ENCODE measurements around the gene FNIP1.
A peak's percentile ranks its signal among the peaks of the same experiment; 100 is the strongest.

Gene FNIP1

DNA sequence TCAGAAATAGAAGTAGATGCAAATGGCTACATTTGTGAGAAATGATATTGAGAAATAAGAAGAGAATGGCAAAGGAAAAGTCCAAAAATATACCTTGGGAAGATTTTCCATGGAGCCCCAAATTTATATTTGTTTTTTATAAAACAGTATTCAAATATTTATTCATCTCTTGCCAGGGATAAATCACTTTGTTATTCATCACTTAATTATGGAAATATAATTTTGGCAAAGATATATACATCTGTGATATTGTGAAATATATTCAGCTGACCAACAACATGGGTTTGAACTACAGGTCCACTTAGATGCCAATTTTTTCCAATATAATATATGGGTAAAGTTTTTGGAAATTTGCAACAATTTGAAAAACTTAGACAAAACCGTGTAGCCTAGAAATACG lies 142.0 kb downstream of the FNIP1 start:
- intact Hi-C loops (cut with DNase I) = no loop called here

DNA sequence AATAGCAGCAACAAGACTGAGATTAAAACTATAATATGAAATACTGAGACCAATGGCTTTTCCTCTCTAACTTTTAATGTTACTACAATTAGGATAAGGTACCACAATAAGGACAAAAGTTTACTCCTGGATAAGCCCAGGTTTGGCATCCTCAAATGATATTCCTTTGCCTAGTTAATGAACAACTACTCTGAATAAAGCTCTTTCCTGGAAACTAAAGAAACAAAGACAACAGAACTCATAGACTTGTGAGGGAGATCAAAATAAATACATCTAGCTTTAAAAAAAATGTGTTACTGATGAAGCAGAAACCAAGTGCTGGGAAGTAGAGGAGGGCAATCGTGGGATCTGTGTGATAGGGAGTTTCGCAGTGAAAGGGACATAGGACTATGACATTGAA lies 142.5 kb downstream of the FNIP1 start:
- no peak for DNase-seq
- intact Hi-C loops (cut with DNase I) = no loop called here

More for the DNA sequence above, 142.0 kb downstream of the FNIP1 start:
- no peak for DNase-seq

DNA sequence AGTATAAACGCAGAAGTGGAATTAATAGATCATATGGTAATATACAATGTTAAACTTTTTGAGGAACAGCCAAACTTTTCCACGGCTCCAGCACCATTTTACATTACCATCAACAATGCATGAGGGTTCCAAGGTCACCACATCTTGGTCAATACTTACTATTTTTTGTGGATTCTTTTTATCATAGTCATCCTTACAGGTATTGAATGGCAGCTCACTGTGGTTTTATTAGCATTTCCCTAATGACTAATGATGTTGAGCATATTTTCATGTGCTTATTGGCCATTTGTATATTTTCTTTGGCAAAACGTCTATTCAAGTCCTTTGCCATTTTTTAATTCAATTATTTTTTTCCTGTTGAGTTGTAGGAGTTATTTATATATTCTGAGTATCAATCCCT lies 147.7 kb downstream of the FNIP1 start:
- DNase-seq = no peak
- intact Hi-C loops (cut with DNase I) = no loop called here

DNA sequence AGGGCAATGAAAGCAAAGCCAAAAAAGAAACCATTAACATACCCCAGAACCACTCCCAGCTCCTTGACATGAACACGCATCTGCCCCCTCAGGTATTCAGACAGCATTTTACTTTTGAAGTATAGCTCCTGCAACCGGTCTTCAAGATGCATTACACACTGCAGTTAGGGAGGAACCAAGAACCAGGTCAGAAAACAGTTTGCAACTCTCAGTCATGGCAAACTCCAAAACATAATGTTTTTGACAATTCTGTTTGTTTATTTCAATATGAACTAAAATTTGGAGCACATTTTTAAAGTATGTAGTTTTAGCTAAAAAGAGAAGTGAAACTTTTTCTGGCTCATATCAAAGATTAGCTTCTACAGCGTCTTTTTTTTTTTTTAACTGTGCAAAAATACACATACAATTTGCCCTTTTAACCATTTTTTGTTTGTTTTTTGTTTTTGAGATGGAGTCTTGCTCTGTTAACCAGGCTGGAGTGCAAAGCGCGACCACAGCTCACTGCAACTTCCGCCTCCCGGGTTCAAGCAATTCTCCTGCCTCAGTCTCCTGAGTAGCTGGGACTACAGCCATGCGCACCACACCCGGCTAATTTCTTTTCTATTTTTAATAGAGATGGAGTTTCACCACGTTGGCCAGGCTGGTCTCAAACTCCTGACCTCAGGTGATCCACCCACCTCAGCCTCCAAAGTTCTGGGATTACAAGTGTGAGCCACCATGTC lies 149.6 kb downstream of the FNIP1 start:
- peak in 2 of 42 donors; percentile 13 to 49 for DNase-seq
- intact Hi-C loops (cut with DNase I) = no loop called here

DNA sequence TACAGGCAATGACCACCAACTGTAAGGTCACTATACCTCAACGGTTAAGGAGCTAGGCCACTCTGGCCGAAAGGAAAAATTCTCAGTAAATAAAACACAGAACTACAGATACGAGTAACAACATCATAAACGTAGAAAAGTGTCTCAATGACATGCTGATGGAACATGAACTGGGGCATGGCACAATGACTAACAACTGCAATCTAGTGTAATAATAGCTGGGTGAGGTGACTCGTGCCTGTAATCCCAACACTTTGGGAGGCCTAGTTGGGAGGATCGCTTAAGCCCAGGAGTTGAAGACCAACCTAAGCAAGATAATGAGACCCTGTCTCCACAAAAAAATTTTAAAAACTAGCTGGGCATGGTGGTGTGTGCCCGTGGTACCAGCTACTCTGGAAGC lies 152.0 kb downstream of the FNIP1 start:
- intact Hi-C loops (cut with DNase I) = no loop called here
- DNase-seq = no peak

DNA sequence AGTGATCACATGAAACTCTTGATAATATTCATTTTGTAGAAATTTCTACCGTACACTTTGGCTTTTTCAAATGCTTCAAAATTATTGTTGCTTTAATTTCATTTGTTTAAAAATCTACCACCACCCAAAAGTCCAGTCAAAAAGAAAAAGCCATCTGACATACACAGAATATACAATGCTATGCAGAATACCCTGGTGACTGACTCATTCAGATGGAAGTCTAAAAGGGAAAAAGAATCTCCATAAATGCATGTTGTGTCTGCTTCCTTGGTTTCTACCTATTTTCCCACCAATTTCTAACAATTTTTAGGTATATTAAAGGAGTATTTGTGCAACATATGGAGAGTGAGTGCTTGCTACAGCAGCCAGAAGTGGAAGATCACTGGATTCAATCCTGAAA lies 152.4 kb downstream of the FNIP1 start:
- intact Hi-C loops (cut with DNase I) = no loop called here
- no peak for DNase-seq

DNA sequence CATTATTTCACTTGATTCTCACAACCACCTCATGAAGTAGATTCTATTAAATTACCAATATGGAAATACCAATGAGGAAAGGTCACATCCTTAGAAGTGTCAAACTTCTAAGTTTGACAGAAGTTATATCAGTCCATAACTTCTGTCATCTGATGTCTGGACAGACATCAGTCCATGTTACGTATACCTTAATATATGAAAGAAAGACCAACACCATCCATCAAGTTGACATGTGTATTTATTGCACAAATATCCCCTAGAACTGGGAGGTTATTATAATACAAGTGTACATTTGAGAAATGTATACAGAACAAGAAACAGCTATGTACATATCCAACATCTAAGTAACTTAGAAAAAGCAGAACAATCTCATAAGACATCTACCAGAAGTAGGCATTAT lies 155.3 kb downstream of the FNIP1 start:
- intact Hi-C loops (cut with DNase I) = no loop called here
- no peak for DNase-seq

DNA sequence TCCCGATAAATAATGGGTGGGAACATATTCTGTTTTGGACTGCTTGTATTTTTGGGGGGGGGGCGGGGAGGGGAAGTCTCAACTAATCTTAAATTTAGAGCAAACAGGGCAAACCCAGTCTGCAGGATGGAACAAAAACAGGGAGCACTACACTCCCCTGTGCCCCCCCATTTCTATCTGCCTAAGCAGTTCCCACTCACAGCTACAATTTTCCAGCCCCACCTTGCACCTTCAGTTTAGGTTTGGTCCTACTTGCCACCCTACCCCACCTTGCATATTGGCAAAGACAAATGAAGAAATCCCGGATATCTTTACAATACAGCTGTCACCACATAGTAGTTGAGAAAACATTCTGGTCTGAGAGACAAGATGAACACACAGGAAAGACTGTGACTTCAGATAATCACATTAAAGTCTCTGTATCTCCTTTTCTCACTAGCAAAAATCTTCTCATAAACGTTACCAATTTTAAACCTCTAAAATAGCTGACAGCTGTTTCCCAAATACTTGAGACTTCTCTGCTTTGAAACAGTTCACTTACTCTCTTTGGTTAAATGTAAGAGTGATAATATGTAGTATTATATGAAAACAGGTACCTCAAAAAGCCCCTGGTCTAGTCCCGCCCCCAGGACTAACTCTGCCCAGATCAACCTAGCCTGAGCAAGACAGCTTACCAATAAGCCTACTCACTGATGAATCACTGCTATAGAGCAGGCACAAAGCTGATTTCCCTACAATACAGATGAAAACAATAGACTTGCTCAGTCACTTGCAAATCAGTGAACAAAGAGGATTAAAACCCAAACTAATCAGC lies 156.6 kb downstream of the FNIP1 start:
- peak in 2 of 42 donors; percentile 39 to 48 for DNase-seq
- intact Hi-C loops (cut with DNase I) = no loop called here

DNA sequence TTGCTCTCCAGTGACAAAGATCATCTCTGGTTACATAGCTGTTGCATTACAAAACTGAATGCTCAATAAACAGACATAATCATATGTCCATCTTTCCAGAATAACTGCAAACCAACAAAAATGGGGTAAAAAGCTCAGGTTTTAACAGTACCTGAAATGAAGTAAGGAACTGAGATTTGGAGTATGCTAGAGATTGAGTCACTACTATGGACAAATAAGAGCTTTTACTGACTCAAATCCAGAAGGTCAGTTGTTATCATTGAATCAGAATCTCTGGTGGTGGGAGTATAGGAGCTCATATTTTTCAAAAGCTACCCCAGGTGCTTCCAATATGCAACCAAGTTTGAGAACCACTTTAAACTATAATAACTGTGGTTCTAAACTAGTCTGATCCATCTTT lies 157.7 kb downstream of the FNIP1 start:
- intact Hi-C loops (cut with DNase I) = loop anchor here (10.0 kb wide), 1 partner anchor 366 kb away; no protein-coding TSS in a partner anchor
- DNase-seq = no peak

DNA sequence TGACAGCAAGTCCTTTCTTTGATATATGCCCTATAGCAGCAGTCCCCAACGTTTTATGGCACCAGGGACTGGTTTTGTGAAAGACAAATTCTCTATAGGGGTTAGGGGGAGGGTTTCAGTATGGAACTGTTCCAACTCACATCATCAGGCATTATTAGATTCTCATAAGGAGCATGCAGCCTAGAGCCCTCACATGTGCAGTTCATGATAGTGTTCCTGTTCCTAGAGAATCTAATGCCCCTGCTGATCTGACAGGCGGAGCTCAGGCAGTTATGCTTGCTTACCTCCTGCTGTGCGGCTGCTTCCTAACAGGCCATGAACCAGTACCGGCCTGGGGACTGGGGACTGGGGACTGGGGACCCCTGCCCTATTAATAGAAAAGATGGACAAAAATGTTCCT lies 159.1 kb downstream of the FNIP1 start:
- intact Hi-C loops (cut with DNase I) = loop anchor here (10.0 kb wide), 1 partner anchor 367 kb away; no protein-coding TSS in a partner anchor

DNA sequence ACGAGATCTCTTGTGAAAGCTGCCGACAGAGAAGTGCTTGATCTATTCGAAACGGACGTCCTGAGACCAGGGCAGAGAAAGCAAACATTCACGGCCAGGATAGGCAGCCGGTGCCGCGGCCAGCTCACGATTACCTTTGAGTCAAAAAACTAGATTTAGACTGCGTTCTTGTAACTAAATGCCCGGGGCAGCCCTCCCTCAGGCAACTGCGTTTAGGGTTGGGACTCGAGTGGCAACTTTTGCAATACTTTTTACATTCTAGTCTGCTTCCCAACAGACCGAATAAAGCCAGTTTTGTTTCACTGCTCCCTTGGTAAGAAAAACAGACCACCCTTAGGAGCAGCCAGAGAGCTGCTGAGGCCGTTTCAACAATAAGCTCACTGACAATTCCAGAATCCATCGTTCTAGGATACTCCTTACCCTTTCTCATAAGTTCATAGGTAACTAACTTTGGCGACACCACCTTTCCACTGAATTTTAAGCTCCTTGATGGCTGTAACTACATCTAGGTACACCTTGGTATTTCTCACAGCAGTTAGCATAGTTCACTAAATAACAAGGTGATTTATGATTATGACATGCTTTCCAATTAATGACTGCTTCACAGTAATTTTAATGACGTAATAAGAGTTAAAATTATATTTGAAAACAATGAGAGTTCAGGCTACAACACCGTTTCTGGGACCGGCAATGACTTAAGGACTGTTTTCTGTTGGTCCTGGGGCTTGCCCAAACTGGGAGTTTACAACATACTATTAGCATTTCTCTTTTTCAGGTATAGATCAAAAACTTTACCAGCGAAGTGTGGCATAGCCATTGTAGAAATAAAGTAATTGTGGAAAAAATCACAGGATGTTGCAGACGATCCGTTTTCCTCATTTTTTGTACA lies 160.9 kb downstream of the FNIP1 start:
- DNase-seq = peak in 7 of 42 donors; percentile 13 to 54 (median 44)
- intact Hi-C loops (cut with DNase I) = loop anchor here (2.0 to 10.0 kb wide), 2 partner anchors 161 to 369 kb away; partner anchors contain the start of gene FNIP1

More for the DNA sequence above, 159.1 kb downstream of the FNIP1 start:
- DNase-seq = no peak

DNA sequence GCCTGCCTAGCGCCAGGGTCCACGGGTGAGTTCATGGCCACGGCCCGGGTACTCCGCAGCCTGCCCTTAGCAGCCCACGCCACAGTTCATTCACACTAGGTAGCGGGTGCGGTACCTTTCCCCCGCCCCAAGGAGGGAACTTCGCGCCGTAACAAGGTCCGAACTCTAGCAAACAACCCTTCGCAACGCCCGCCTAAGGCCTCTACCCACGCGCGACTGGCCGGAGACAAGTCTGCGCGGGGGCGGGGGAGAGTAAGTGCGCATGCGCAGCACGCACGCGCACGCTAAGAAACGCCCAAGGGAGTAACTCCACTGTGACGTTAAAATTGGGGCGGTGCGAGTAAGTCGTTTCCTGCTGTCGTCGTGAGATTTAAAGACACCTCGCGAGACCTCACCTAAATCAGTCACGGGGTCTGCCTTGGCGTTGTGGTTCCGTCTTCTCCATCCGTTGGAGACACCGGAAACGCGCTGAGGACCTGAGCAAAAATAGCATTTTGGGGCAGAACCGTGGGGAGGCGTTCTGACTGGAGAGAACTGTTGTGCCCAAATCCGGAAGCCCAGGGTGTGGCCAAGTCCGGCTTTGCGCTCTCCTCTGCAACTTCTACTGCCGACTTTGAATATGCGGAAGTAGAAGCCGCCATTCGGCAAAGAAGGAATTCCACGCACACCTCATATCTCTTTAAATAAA lies 161.7 kb downstream of the FNIP1 start, which contains the start of gene RAPGEF6:
Gene RAPGEF6 (minus strand): TSS at position 234 of the 688 bp plus-strand sequence. CDS start 199 bp downstream, at position 35.
- intact Hi-C loops (cut with DNase I) = loop anchor here (2.0 to 10.0 kb wide), 2 partner anchors 162 to 370 kb away; partner anchors contain the start of gene FNIP1
- peak; percentile 90 to 99 (median 97) for DNase-seq

DNA sequence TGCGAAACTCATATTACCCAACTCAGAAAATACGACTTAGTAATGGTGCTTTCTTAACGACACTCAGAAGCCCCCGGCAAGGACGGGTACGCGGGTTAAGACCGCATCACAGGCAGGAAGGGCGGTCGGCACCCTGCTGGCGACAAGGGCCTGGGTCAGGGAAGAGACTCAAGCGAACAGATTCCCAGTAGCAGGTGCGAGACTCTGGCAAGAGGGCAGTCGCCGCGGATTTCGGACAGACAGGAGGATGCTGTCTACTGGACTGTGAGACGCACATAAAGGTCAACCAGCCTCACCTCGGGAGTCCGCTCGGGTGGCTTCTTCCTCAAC lies 162.2 kb downstream of the FNIP1 start:
- peak in 27 of 42 donors; percentile 23 to 76 (median 47) for DNase-seq
- intact Hi-C loops (cut with DNase I) = loop anchor here (2.0 to 10.0 kb wide), 2 partner anchors 162 to 370 kb away; partner anchors contain the start of gene FNIP1

DNA sequence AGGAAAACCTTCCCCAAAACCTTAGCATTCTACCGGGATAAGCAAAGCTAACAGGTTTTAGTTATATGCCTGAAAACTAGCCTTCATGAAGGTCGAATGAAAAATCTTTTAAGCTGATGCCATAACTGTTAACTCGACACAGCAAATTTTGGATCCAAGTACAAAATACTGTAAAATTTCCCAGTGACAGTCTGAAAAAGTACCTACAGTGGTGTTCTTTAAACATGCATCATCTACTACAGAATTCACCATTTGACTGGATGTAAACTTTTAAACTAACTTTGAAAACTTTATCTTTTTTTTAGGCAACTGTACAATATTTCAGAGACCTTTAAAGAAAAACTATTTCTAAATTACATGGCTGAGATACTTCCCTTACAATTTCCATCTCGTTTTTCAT lies 162.6 kb downstream of the FNIP1 start:
- intact Hi-C loops (cut with DNase I) = loop anchor here (2.0 to 10.0 kb wide), 2 partner anchors 163 to 371 kb away; partner anchors contain the start of gene FNIP1
- DNase-seq = no peak

DNA sequence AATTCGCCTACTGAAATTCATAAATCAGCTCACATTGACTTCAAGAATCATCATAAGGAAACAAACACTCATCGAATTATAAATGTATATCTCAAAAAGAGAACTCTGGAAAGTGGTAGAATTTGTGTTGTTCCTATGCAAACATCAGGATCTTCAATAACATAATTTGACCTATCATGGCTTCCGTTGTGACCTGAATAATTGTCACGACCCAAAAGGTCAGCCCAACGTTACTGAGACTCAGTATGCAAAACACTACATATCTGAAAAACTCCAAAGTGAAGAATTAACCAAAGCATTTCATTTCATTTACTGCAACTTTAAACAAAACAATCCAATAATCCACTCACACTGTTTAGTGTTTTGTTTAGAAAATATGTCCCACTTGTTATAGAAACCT lies 163.0 kb downstream of the FNIP1 start:
- no peak for DNase-seq
- intact Hi-C loops (cut with DNase I) = loop anchor here (2.0 to 10.0 kb wide), 2 partner anchors 163 to 371 kb away; partner anchors contain the start of gene FNIP1

DNA sequence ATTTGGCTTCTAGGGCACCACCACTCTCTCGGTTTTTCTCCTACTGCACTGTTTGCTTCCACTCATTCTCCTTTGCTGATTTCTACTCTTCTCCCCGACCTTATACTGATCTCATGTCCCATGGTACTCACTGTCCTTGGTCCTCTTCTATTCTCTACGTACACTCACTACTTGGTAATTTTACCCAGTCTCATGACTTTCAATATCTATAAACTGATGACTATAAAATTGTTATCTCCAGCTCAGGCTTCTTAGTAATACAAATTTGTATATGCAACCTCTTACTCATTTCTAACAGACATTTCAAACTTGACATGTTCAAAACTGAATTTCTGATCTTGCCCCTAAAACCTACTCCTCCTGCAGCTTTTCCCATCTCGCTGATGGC lies 165.9 kb downstream of the FNIP1 start:
- DNase-seq = no peak
- intact Hi-C loops (cut with DNase I) = loop anchor here (10.0 kb wide), 1 partner anchor 374 kb away; no protein-coding TSS in a partner anchor

DNA sequence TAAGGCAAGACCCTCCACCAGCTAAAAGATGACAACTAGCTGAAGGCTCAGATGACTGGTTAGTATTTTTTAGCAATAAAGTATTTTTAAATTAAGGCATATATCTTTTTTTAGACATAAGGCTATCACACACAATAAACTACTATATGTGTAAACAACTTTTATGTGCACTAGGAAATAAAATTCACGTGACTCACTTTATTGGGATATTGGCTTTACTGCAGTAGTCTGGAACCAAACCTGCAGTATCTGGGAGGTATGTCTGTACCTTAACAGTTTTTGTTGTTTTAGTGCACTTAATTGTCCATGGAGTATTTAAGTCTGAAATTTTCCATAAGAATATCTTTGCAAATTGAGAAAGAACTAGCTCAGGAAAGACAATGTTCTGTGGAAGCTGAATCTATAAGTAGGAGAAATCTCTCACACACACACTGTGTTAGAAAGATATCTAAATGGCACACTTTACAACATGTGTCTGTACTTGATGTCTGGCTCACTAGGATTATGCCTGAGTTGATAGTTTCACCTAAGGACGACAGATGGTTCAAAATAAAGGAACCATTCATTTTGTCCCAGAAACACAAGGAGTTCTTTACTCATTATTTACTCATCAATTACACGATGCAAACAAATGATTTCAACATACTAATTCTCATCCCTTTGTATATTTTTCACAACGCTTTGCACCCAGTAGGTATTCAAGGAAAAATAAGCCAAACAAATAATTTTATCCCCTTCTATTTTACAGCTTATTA lies 166.4 kb downstream of the FNIP1 start:
- intact Hi-C loops (cut with DNase I) = loop anchor here (10.0 kb wide), 1 partner anchor 374 kb away; no protein-coding TSS in a partner anchor
- no peak for DNase-seq
